HK-2 (cell line): ENCODE measurements around the gene GPRASP2.

ENCODE experiments used
- DNase-seq: peaks from one replicate; pipeline ENCODE4 v3.0.0-alpha.2; 2018; ENCODE audit not compliant: unreplicated experiment

Gene GPRASP2

DNA sequence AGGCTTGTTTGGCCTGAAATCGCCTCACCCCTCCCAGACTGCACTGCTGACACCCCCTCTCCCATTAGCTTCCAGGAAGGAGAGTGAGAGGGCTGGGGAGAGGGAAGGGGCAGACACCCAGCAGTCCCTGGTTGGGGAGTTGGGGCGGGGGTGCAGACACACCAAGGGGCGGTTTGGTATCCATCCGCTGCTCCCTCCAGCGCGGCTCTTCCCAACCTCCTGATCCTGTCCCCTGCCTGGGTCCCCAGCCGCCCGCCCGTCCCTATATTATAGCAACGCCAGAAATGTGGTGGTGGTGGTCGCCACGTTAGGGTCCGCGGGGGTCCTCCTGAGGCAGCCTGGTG is 33.2 kb downstream of the GPRASP2 start:
- no peak for DNase-seq

- DNase-seq = no peak
Measured at GRCh38 chrX:102745857-102746584, 33.8 kb downstream of the GPRASP2 start.

- peak; percentile 7 for DNase-seq
Measured at GRCh38 chrX:102765217-102765616, 53.0 kb downstream of the GPRASP2 start.

GRCh38 chrX:102765809-102766208 is 53.6 kb downstream of the GPRASP2 start:
- peak; percentile 8 for DNase-seq

- DNase-seq = no peak
Measured at GRCh38 chrX:102767287-102767686, 55.0 kb downstream of the GPRASP2 start.
